ENCODE data around the gene IRX2.

DNA sequence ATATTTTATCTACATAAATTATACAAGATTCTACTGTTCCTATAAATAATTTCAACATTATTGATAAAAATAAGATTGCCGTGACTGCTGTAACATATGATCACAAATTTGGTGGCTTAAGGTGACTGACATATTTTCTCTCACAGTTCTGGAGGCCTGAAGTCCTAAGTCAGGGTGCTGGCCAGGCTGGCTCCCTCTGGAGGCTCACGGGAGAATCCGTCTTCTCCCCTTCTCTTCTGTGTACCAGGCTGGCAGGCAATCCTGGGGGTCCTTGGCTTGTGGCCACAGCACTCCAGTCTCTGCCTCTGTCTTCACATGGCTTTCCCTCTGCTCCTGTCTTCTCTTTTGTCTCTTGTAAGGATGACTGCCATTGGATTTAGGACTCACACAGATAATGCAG lies 31.7 kb upstream of the IRX2 start:
- TF ChIP-seq, protein P1, sequence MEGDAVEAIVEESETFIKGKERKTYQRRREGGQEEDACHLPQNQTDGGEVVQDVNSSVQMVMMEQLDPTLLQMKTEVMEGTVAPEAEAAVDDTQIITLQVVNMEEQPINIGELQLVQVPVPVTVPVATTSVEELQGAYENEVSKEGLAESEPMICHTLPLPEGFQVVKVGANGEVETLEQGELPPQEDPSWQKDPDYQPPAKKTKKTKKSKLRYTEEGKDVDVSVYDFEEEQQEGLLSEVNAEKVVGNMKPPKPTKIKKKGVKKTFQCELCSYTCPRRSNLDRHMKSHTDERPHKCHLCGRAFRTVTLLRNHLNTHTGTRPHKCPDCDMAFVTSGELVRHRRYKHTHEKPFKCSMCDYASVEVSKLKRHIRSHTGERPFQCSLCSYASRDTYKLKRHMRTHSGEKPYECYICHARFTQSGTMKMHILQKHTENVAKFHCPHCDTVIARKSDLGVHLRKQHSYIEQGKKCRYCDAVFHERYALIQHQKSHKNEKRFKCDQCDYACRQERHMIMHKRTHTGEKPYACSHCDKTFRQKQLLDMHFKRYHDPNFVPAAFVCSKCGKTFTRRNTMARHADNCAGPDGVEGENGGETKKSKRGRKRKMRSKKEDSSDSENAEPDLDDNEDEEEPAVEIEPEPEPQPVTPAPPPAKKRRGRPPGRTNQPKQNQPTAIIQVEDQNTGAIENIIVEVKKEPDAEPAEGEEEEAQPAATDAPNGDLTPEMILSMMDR (IDR thresholded peaks at IDR 0.05): no peak
- TF ChIP-seq POLR2A (IDR thresholded peaks at IDR 0.05) (no peak), POLR2AphosphoS5 (IDR thresholded peaks at IDR 0.05) (no peak)

Measured in transverse colon (tissue), 4 donors.